Retina (tissue), 1 donor: ENCODE data around the gene ZNF608.

Experiments used
- DNase-seq: peaks from one replicate; pipeline ENCODE4 v3.0.0-alpha.2; 2016

Gene ZNF608, protein sequence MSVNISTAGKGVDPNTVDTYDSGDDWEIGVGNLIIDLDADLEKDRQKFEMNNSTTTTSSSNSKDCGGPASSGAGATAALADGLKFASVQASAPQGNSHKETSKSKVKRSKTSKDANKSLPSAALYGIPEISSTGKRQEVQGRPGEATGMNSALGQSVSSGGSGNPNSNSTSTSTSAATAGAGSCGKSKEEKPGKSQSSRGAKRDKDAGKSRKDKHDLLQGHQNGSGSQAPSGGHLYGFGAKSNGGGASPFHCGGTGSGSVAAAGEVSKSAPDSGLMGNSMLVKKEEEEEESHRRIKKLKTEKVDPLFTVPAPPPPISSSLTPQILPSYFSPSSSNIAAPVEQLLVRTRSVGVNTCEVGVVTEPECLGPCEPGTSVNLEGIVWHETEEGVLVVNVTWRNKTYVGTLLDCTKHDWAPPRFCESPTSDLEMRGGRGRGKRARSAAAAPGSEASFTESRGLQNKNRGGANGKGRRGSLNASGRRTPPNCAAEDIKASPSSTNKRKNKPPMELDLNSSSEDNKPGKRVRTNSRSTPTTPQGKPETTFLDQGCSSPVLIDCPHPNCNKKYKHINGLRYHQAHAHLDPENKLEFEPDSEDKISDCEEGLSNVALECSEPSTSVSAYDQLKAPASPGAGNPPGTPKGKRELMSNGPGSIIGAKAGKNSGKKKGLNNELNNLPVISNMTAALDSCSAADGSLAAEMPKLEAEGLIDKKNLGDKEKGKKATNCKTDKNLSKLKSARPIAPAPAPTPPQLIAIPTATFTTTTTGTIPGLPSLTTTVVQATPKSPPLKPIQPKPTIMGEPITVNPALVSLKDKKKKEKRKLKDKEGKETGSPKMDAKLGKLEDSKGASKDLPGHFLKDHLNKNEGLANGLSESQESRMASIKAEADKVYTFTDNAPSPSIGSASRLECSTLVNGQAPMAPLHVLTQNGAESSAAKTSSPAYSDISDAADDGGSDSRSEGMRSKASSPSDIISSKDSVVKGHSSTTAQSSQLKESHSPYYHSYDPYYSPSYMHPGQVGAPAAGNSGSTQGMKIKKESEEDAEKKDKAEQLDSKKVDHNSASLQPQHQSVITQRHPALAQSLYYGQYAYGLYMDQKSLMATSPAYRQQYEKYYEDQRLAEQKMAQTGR (N-terminal part only)

DNA sequence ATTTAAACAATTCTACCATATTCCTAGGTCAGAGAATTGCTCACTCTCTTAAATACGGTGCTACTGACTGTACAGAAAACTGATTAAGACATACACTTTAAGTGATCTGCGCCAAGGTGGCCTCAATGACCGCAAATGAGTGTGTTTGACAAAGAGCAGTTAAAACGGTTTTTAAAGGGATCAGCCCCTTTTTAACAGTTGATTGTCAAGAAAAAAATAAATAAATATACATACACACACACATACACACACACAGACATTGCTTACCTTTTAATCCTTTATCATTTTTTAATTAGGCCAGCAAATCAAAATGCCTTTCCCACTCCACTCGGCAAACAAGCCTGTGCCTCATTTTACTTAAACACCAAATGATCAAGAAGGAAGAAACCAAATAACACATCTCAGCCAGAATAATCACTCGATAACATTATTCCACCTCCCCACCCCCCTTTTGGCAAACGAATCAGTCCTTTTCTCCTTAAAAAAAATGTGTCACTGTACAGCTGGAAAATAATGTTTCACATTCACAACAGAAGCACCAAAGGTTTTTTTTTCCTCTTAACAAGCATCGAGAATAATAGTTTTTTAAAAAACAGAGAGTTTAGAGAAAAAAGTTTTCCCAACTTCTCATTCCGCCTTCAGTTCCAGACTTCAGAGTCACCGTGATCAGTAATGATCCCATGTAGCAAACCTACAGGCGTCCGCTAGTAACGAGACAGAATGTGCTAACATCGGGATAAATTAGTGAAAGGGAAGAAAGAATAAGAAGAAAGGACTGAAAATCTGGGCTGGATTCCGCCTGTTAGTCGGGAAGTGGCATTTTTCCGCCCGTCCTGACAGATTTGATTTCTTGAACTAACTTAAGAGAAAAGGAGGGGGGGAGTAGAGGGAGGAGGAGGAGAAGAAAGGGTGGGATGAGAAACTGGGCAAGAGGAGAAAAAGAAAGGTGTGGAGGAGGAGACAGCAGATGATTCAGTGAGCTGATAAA is at the start of gene ZNF608:
TSS of gene ZNF608 (minus strand) at position 712 of the 988 bp plus-strand sequence. CDS start 1,650 bp downstream, outside the sequence.
- DNase-seq: peak; percentile 77

DNA sequence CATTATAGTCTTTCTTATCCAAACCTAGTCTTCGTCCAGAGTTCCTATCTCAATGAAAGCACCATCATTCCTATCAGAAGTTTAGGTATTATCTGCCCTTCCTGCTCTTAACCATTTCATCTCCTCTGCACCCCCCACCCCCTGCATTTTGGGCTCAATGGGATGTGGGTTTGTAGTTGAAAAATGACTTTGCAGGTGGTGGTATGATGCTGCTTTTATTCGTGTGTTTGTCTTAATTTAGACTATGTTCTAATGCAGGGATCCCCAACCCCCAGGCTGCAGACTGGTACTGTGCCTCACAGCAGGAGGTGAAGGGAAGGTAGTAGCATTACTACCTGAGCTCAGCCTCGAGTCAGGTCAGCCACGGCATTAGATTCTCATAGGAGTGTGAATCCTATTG is 49.4 kb upstream of the ZNF608 start:
- no peak for DNase-seq

DNA sequence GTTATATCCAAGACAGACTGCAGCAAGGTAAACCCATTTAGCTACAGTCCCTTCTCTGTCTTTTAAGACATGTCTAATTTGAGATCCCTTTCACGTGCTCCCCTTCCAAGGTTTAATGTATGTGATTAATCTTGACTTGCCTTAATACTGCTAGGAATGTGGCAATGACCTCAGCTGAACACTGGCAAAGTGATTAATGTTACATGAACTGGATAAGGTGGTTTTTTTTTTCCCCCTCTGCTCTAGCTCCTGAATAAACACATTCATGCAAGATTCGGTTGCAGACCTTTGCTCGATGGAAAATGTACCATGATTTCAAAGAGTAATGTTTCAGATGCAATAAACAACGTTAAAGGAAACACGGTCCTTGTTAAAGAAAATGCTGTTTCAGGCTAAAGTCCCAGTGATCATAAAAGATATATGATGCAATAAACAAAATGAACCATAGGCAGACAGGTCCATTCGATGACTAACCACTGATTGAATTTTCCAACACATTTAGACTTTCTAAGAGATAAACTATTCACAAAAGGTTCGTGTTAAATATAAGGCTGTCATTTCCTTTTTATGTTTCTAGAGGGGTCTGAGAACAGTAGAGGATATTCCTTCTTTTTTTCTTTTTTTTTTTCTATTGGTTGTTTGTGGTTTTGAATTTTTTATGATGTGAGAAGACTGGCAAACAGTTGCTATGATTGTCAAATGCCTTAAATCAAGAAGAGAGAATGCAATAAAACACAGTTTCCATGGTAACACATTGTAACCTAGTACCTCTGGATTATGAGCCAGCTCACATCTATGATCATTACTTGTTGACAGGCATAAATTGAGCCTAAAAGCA is 44.7 kb upstream of the ZNF608 start:
- DNase-seq: peak; percentile 27

DNA sequence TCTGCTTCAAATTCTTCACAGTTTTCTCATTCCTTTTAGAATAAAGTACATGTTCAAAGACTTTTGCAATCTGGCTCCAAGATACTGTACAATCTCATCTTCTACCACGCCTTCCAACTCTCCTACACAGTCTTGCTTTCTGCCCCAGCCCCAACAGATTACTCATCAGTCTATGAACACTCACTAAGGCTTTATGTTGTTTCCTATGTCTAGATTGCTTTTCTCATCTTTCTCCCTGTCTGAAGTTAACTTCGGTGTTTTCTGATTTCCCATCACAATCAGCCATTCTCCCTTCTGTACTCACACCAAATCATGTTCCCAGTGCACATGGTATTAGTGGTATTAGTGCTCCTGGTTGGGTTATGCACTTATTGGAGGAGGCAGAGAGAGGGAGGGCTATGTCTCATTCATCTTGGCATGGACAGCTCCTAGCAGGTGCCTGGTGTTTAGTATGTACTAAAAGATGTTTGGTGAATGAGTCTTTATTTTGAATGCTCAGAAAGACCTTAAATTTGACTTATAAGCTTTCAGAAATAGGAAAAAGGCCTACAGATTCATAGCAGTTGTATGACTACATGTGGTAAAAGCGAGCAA is 44.0 kb upstream of the ZNF608 start:
- DNase-seq: peak; percentile 18

DNA sequence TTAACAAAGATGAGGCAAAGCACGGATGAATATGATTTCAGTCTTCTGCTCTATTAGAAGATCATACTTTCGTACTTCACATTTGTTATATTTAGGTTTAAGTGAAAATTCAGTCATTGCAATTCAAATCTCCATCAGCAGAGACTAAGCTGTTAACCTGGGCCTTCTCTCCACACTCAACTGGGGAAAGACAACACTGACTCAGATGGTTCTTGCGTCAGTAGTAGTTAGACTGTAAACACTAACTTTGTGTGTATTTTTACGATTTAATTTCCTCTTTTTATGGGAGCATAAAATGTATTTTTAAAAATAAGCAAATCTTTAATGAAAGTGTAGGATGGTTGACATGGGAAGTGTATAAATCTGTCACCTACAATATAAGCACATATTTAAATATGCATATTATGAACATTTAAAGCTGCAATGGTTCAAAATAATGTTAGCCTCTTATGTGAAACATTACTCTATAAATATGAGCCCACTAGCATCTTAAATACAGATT is 42.7 kb upstream of the ZNF608 start:
- DNase-seq: no peak

DNA sequence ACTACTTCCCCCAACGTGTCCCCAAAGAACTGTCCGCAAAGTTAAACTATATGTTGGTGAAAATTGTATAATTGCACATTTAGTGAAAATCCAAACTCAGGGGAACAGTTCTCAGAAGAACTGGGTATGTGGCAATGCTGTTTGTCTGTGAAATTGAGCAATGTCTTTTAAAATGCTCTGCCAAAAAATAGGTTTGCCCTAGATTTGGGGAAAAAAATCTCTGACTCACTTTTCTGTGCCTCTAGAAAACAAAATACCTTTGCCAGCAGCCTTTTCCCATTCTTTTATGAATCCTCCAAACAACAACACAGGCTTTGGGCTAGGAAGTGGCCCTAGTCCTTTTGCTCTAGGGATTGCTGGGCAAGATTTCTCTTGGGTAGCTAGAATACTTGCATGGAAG is 37.4 kb upstream of the ZNF608 start:
- no peak for DNase-seq

DNA sequence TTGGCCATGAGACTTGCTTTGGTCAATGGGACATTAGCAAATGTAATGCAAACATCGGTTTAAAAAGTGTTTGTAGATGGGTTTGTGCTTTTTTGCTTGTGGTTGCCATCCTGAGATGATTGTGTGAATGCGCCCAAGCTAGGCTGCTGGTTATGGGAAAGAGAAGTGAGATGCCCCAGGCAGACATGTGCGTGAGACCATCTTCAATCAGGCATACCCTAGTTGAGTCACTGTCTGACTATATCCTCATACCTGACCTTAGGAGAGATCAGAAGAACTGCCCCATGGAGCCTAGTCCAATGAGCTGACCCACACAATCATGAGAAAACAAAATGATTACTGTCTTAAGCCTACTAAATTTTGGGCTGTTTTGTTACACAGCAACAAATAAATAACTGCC is 36.8 kb upstream of the ZNF608 start:
- DNase-seq: no peak

DNA sequence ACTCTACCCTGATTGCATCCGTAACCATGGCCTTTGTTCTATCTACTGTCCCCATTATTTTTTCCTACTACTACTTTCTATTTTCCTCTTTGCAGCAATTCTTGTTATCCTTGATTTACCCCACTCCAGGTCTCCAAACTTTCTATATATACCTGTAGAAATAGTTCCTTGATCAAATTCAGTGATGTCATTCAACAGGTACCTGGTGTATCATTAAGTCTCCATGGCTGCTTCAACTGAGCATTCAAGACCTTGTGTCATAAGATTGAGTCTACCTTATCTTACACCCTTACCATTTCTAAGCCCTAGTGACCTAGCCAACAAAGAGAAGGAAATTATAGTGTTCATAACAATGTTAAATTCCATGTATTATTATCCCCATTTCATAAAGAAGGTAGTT is 35.8 kb upstream of the ZNF608 start:
- DNase-seq: no peak

DNA sequence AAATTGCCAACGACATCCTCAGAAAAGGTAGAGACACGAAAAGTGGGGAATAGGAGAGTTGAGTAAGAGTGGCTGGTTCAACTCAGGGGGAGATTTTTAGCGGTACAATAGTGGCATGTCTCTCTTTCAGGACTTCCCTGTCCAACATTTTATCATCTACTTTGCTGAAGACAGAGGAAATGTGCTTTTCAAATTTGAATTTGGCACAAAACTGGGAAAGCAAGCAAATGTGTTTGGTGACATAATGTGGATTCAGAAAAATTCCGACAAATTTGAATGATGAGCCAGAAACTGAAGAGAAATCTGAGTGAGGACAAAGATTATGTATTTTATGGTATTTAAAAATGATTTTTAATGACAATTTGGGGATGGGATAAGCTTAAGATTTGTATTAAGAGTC is 33.6 kb upstream of the ZNF608 start:
- no peak for DNase-seq

DNA sequence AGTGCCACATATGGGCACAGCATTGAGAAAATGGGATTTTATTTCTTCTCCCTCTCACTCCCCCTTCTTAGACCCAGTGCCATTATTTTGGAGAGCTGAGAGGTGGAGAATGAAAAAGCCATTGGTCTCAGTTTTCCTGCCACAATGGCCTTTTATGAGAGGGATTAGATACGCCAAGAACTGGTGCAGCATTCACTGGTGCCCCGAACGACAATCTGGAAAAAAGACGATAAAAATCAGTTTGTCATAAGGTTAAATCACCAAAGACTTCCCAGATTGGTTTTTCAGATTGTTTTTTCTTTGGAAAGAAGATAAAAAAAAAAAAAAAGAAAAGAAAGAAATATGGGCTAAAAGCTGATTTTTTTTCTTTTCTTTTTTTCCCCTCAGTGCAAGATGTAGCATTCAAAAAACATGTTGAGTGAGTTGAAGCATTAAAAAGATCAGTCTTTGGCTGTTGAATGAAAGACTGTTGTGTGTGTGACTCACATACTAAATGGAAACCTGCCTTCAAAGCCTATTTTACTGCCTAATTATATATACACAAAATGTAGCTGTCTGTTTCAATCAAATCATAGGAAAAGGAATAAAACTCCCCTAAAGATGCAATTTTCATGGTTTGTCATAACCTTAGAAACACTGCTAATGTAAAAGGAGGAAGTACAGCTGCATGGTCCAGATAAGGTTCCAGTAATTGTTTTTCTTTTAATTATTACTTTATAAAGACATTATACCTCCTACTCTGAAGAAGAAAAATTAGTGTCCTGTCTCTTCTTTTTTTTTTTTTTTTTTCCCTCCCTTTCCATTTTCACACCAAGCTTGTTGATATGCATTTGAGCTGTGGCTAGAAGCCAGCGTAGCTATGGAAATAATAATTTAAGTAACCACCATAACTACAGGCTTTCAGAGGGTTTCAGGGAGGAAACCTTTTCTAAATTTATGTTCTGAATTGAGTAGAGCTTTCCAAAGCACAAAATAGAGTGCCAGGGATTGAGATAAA is 27.2 kb upstream of the ZNF608 start:
- DNase-seq: peak; percentile 27

DNA sequence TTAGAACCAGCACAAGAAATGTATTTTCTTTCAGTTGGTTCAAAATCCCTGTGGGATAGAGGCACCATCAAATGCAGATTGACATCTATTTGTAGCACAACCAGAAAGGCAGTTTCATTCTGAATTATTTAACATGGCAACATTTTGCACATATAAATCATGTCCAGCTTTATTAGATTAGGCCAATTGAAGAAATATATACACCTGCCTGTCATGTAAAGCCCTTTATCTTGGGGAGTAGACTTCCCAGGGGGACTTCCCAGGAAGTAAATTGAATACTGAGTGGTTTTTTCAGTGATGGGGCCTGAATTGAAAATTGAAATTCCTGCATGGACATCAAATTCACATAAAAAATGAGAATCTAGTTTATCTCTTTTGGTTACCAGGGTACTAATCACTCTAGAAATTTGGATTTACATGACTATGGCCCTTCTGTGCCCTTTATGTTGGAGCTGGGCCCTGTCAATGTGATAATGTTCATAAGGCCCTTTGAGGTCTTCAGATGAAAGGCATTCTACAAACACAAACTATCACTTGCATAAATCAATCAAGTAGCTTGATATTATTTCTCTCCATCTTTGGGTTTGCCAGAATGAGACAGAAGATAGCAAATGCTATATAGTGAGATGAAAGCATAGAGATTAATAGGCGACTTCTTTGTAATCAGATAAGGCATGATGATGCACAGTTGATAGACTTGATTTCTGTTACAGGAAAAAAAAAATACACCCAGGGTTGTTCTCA is 26.2 kb upstream of the ZNF608 start:
- DNase-seq: peak; percentile 37

DNA sequence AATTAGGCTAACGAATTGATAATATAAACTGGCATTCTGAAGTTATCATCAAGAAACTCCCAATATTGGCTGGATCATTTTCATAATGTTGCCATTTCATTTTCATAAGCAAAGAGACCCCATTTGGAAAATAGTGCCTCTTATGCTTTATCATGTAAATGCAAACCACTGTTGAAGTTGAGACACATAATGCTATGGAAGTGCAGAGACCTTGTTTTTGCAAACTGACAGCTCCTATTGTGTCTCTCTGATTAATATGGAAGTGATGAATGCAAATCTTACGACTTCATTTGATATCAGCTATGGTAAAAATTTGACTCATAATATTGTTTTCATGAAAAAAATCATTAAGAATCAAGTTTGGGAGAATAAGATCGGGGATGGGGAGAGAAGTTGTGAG is 25.3 kb upstream of the ZNF608 start:
- no peak for DNase-seq

DNA sequence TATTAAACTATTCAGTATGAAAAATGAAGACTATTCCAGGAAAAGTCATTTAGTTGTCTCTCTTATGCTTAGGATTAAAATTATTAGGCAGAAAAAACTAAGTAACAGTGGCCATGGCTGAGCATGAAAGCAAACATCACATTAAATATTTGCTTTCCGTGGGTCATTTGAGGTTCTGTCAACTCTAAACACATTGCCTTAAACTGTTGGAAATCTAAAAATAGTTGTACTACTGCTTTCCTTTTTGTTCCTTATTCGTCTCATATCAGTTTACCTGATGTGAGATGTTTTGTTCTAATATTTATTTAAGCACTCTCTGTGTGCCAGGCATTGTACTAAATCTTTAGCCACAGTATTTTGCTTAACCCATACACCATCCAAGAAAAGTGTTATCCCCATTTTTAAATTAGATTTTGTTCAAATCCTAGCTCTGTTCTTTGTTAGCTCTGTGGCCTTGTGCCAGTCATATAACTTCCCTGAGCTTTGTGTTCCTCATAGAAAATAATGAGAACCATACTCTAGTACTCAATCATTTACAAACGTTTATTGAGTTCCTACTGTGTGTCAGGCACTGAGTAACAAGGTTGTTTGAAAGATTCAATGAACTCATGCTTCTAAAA is 18.7 kb upstream of the ZNF608 start:
- DNase-seq: no peak

DNA sequence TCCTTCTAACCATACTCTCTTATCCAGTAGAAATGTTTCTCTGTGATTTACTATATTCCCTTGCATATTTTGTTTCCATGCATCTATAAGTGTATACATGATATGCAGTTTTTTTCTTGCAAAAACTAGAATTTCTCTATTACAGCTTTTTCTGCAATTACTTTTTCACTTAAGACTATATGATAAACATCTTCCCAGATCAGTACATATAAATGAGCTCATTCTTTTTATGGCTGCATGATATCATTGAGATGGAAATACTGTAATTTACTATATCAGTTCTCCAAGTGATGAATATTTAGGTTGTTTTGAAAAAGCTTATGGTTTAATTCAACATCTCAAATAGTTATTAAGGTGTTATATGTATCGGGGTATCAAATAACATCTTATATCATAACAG is 18.1 kb upstream of the ZNF608 start:
- no peak for DNase-seq

DNA sequence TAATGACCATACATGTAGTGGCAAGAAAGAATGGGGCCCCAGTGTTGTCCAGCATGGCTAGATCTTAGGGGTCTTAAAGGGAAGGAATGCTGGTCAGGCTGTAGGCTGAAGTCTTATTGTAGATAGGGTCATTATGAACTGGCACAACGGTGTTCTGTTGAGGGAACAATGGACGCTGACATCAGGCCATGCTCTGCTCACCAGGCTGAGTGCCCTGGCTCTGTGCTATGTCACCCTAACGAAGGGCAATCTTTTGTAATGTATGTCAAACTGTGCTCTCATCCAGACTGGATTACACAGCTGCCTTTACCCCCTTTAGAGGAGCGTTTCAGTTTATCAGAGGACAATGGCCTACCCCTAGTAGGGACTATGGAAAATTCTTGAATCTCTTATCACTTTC is 14.6 kb upstream of the ZNF608 start:
- peak; percentile 64 for DNase-seq

DNA sequence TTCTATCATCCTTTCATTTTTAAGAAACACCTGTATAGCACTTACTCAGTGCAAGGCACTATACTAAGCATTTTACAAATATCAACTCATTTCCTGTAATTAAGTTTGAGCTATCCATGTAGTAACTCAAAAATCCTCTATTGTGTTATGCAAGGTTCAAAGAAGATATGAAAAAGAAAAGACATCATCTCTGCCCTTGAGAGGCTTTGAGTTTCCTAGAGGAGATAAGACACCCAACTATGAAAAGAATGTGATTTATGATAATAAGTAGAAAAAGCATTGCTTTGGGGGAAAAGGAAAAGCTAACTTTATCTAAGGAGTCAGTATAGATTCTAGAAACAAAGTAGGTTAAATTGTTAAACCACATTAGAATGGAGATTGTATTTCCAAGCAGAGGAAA is 14.2 kb upstream of the ZNF608 start:
- DNase-seq: no peak

DNA sequence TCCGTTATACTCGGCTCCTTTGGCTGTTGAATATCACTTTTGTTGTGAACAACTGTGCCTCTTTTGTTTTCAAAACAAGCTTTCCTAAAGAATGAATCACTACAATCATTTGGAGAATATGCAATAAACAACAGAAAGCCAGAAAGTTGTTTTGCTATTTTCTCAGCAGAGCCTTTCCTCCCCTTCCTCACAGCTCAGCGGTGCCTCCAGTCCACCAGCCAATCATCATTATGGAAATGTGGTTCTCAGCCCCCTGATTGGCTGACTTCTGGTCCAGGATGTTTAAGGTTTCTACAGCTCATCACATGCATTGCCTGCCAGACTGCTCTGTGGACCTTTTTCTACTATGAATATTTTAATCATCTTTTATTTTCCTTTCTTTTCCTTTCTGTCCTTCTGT is 9.1 kb upstream of the ZNF608 start:
- DNase-seq: peak; percentile 29

DNA sequence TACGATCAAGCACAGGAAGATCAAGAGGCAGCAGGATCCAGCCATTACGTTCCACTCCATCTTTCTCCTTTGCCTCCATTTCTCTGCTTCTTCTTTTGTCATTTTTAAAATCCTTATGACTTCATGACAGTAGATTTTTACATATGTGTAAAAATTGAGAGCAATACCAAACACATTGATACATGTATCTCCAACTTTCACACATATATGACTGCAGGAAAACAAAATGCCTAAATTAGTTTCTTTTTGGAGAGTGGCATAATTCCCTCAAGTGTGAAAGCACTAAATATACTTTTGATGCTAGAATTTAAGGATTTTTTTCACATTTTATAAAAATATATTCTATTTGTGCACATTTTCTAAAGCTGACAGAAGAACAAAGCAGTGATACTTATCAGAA is 8.6 kb upstream of the ZNF608 start:
- DNase-seq: no peak
